22Rv1 (cell line): Measurements from ENCODE around the gene COPS7A.

Experiments used
- H3K27ac ChIP-seq: fragments of 450-650 bp; 2 replicates; pipeline ENCODE4 v1.5.1; 2017
- ZFX ChIP-seq: fragments of 450-650 bp; IDR thresholded peaks from 2 replicates; pipeline ENCODE4 v1.6.1; 2017; ENCODE audit warnings: antibody characterized with exemption, borderline replicate concordance
- TF ChIP-seq, protein P1 (sequence below): fragments of 450-650 bp; IDR thresholded peaks from 2 replicates; pipeline ENCODE4 v1.5.1; 2017; ENCODE audit warnings: mild to moderate bottlenecking

COPS7A gene, protein sequence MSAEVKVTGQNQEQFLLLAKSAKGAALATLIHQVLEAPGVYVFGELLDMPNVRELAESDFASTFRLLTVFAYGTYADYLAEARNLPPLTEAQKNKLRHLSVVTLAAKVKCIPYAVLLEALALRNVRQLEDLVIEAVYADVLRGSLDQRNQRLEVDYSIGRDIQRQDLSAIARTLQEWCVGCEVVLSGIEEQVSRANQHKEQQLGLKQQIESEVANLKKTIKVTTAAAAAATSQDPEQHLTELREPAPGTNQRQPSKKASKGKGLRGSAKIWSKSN

DNA sequence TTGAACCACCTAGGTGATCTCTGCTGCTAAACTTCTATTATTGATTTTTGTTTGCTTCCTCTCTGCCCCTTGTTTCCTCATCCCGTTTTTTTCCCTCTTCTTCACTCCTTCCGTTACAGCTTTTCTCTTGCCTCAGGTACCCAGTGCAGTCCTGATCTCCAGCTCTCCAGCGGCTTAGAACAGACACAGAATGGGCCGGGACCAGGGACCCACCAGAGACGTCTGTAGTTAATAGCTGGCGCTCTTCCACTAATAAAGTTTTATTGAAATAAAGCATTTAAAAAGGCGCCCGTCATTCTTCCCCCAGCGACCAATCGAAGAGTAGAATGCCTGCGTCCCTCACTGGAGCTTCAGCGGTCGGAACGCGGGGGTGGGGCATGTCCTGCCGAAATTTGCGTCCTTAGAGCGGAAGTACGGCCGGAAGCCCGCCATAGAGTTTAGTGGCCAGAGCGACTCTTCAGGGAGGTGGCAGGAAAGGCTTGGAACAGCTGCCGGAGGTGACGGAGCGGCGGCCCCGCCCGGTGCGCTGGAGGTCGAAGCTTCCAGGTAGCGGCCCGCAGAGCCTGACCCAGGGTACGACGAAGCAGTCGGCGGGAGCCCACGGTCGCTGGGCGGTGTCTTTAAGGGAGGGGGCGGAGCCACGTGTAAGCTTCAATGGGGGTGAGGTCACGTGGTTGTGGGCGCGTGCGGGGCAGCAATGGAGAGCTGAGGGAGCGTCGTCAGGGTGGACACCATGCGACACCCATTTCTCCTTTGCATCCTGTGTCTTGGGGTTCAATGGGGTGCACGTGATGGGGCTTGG lies at the start of gene COPS7A:
Gene COPS7A, plus strand, starts transcription at position 440 of the 802 bp plus-strand sequence. CDS start 611 bp downstream, outside the sequence.
- TF ChIP-seq, protein P1, sequence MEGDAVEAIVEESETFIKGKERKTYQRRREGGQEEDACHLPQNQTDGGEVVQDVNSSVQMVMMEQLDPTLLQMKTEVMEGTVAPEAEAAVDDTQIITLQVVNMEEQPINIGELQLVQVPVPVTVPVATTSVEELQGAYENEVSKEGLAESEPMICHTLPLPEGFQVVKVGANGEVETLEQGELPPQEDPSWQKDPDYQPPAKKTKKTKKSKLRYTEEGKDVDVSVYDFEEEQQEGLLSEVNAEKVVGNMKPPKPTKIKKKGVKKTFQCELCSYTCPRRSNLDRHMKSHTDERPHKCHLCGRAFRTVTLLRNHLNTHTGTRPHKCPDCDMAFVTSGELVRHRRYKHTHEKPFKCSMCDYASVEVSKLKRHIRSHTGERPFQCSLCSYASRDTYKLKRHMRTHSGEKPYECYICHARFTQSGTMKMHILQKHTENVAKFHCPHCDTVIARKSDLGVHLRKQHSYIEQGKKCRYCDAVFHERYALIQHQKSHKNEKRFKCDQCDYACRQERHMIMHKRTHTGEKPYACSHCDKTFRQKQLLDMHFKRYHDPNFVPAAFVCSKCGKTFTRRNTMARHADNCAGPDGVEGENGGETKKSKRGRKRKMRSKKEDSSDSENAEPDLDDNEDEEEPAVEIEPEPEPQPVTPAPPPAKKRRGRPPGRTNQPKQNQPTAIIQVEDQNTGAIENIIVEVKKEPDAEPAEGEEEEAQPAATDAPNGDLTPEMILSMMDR = peak; percentile 28
- no peak for TF ChIP-seq ZFX
- peak within 1 kb of the TSS; percentile 86 for H3K27ac ChIP-seq

GRCh38 chr12:6676962-6677361 lies 46.9 kb upstream of the COPS7A start:
- no peak for TF ChIP-seq ZFX
- TF ChIP-seq, protein P1 = no peak
- no peak overlapping the region for H3K27ac ChIP-seq

GRCh38 chr12:6684609-6685008 lies 39.2 kb upstream of the COPS7A start:
- no peak for TF ChIP-seq ZFX
- TF ChIP-seq, protein P1 = peak; percentile 88
- H3K27ac ChIP-seq = no peak overlapping the region

- H3K27ac ChIP-seq = peak overlapping the region; percentile 98; the same call in 1 of the 2 replicates
- no peak for TF ChIP-seq ZFX
- TF ChIP-seq, protein P1 = no peak
Observed at GRCh38 chr12:6685814-6686213, 38.0 kb upstream of the COPS7A start.

GRCh38 chr12:6688543-6688998 lies 35.3 kb upstream of the COPS7A start:
- TF ChIP-seq, protein P1 = no peak
- no peak for TF ChIP-seq ZFX
- peak overlapping the region; percentile 98 for H3K27ac ChIP-seq

GRCh38 chr12:6688999-6689882 lies 34.6 kb upstream of the COPS7A start, which contains the start of gene ZNF384:
ZNF384 (minus strand) TSS chr12:6689375; CDS start chr12:6679520, 9,855 bp downstream.
- TF ChIP-seq, protein P1 = no peak
- TF ChIP-seq ZFX = no peak
- peak within 1 kb of the TSS; percentile 98 for H3K27ac ChIP-seq
